ENCODE results near the gene CST3.

CST3 gene

DNA sequence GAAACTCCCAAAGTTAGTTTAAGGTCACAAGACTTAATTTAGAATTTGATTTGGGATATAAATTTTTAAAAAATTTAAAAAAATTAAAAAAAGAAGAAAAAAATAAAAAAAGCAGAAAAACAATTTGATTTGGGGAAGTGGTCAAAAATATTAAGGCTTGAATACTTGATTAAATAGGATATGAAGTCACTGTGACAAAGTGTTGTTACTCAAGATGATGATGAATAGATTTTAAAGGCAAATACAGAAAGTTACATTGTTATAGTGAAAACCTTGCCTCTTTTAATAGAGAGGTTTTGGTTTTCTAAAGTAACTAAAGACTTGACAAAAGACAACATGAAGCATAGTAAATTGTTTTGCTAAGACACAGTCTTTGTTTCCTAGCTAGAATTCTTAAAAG is 39.3 kb downstream of the CST3 start:
- no peak for FAIRE-seq

GRCh38 chr20:23596579-23597250 is 41.0 kb downstream of the CST3 start:
- FAIRE-seq: no peak

GRCh38 chr20:23595941-23596340 is 41.8 kb downstream of the CST3 start:
- FAIRE-seq: no peak

DNA sequence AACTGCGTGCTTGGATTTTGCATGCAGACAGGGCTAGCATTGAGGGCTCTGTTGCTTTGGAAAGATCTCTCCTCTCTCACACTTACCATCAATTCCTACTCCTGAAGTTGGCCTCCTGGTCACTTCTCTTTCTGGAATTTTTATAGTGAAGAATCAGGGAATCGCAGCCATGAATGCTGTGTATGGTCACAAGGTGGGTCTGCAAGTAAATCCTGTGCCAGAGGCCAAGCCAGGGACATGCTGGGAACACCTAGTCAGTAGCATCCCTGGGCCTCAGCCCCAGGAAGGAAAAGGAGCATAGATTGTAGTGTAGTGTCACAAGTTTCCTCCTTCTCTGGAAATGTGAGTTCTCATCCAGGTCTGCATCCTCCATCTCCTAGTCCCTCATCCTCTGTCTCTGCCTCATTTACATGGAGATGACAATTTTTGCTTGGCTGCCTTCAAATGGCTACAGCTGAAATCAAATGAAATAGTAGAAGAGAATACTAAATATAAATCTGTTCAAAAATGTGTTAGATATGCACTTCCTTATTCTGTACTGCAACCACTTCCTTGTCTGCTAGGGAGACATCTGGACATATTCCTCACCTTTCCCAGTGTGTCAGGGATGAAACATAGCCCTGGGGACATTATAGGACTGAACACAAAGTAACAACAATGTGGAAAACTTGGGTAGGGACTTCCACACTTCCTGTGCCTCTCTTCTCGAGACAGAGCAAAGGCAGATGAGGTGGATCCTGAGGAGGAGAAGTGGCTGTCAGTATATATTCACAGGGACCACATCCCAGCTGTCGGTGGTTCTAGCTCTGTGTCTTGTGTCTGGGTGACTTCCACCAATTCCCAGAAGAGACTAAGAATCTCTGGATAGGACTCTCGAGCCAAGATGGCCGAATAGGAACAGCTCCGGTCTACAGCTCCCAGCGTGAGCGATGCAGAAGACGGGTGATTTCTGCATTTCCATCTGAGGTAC is 49.0 kb downstream of the CST3 start:
- FAIRE-seq: no peak

GRCh38 chr20:23587631-23588030 is 50.1 kb downstream of the CST3 start:
- FAIRE-seq: no peak

DNA sequence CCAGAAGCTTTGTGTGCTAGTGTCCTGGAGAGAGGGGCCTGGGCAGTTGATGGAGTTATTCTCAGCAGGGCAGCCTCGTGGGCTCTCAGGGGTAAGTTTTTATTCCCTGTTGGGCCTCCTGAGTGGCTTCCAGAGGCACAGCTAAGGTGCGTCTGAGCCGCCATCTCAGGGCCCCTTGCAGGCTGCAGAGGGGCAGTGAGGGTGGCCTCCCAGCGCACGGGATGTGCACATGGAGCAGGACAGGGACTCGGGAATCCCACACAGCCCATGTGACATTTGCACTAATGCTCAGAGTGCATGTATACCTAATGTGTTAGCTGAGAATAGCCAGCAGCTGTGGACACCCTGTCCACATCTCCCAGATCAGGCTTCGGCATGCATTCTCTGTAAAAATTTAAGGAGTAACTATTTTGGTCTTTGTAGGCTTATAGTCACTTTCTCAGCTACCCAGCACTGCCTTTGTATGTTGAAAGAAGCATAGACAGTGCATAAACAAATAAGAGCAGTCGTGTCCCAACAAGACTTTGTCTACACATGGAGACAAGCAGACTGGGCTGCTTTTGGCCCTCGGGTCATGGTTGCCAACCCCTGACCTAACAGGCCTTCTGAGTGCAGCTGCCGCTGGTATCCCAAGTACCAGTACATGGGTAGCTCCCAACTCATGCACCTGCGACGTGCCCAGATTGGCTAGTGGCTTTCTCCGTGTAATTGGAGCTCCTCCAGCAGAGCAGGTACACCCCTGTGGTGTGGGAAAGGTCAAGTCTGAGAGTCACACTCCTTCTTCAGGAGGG is 50.8 kb downstream of the CST3 start:
- FAIRE-seq: no peak

DNA sequence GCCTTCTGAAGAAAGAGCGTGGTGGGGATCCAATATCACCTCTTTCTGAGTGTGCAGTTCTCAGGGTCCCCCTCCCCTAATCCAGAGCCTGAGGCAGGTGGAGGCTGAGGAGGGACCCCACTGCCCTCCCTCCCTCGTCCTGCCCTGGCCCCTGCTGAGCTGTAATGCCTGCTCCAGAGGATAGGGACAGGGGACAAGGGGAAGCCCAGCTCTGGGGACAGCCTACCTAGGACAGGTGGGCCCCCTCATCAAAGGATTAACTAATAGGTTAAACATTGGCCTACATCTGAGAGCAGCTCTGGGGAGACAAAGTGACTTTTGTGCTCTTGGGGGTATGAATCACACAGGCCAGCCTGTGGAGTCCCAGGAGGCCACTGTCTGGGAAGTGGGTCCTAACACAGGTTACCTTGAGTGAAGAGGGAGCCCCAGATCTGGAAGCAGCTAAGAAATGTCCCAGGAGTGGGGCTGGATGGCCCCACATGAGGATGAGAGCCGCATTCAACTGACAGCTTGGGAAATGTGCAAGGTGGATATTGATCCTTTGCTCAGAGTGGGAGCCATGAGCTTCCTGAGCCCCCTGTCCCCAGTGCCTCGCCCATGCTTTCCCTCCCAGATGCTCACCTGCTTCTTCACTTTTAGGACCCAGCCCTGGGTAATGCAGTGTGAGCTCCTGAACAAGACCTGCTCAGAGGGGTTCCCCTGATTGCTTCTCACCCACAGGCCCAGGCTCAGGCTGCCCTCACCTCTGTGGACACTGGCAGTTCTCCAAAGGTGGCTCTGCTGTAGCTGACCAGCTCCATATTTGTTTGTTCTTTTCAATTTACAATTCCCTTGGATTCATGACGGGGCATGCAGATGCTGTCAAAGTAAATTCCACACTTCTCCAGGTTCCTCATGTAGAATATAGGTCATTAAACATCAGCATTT is 51.7 kb downstream of the CST3 start:
- FAIRE-seq: no peak

- FAIRE-seq: no peak
These were observed 52.3 kb downstream of the CST3 start for GRCh38 chr20:23585449-23585807.

DNA sequence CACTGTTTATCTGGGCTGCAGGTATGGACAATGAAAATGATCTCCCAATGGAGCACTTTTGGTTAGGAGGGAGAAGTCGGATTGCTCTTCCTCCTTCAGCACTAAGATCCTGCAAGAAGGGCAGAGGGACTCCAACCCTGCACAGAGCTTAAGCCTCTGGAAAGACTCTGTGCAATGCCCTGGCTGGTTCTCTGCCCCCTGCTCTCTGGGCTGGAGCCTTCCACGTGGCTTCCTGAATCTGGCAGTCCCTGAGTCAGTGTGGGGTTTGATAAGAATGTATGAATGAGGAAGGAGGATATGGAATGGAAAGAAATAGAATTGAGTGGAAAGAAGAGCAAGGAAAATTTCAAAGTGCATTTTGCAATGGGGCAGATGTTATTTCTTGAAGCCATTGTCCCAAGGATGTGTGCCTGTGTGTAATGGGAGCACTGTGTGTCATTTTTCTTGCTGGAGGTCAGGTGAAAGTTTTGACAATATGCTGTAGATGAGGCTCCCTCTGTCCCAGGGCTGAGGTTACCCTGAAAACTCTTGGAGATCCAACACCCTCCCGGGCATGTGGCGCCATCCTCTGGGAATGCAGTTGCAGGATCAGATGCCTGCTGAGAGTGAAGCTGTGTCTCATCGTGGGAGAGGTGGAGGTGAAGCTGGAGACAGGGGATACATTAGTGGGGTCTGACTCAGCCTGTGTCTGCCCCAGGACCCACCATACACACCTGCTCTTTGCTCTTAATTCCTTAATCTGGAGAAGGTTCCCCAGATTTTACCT is 53.1 kb downstream of the CST3 start:
- FAIRE-seq: no peak
